SK-N-SH (cell line): ENCODE results near the gene RIN3. TPM values are rescaled to one million over a fixed set of nuclear protein-coding genes. Genes with fewer than 3 reads are reported as not detected.

Experiments
- CTCF ChIA-PET: fragments of 300-600, 350-600 bp; formaldehyde crosslinking; extraction: SDS; loops from one replicate; lab custom pipeline; 2021; lab: Yijun Ruan, JAX
- POLR2A ChIA-PET: fragments of 350-600 bp; sonication (Branson Sonifier 250); formaldehyde crosslinking; extraction: SDS; loops from one replicate; lab custom pipeline; 2020; ENCODE audit warnings: antibody characterized with exemption, inconsistent platforms; lab: Yijun Ruan, JAX
- DNase-seq: peaks from one replicate; pipeline ENCODE4 v3.0.0; 2012
- H2AFZ ChIP-seq: fragments of 200-600 bp; sonication (generic); 2 replicates; pipeline ENCODE4 v1.8.1; 2016; ENCODE audit warnings: antibody characterized with exemption, mild to moderate bottlenecking, low read depth
- H3F3A ChIP-seq: fragments of 200-600 bp; sonication (generic); replicated peaks from 2 replicates; pipeline ENCODE3; 2016; ENCODE audit warnings: antibody characterized with exemption, mild to moderate bottlenecking; ENCODE audit not compliant: insufficient read depth
- H3K27ac ChIP-seq, 2 experiments: fragments of 200-500 bp in 1 of 2; fragments of 200-600 bp in 1 of 2; sonication (Bioruptor generic) in 1 of 2; sonication (generic), shearing (Covaris generic) in 1 of 2; 2 replicates each; pipeline versions ENCODE4 v1.5.1 to v1.6.1; 2014 to 2016; ENCODE audit warnings: low read depth in 2 of 2, inconsistent platforms in 1 of 2, low read length in 1 of 2, mild to moderate bottlenecking in 1 of 2, mixed read lengths in 1 of 2
- H3K27me3 ChIP-seq: fragments of 200-600 bp; sonication (generic), shearing (Covaris generic); 2 replicates; pipeline ENCODE4 v1.6.1; 2016; ENCODE audit warnings: mixed run types; ENCODE audit not compliant: insufficient read depth
- H3K36me3 ChIP-seq, 2 experiments: fragments of 200-500 bp in 1 of 2; fragments of 200-600 bp in 1 of 2; sonication (Bioruptor generic) in 1 of 2; sonication (generic) in 1 of 2; replicated peaks in 1 of 2; 2 replicates each; pipeline versions ENCODE3 to v1.5.1; 2014 to 2016; ENCODE audit warnings: low read length in 1 of 2, mild to moderate bottlenecking in 1 of 2; ENCODE audit not compliant: insufficient read depth in 2 of 2, control insufficient read depth in 1 of 2
- H3K4me1 ChIP-seq, 2 experiments: fragments of 200-500 bp in 1 of 2; fragments of 200-600 bp in 1 of 2; sonication (Bioruptor generic) in 1 of 2; sonication (generic), shearing (Covaris generic) in 1 of 2; 2 replicates each; pipeline versions ENCODE4 v1.5.1 to v1.6.1; 2014 to 2016; ENCODE audit warnings: low read depth in 1 of 2, low read length in 1 of 2, mixed run types in 1 of 2; ENCODE audit not compliant: insufficient read depth in 2 of 2, control insufficient read depth in 1 of 2
- H3K4me2 ChIP-seq: fragments of 200-600 bp; sonication (generic), shearing (Covaris generic); 2 replicates; pipeline ENCODE4 v1.6.1; 2017; ENCODE audit warnings: mixed run types
- H3K4me3 ChIP-seq, 2 experiments: fragments of 200-500 bp in 1 of 2; fragments of 200-600 bp in 1 of 2; sonication (Bioruptor generic) in 1 of 2; sonication (generic), shearing (Covaris generic) in 1 of 2; 2 replicates each; pipeline versions ENCODE4 v1.5.1 to v1.8.1; 2014 to 2016; ENCODE audit warnings: low read depth in 2 of 2, inconsistent platforms in 1 of 2, low read length in 1 of 2, mild to moderate bottlenecking in 1 of 2, mixed read lengths in 1 of 2, moderate library complexity in 1 of 2
- H3K79me2 ChIP-seq: fragments of 200-600 bp; sonication (generic); 2 replicates; pipeline ENCODE4 v1.8.1; 2017; ENCODE audit warnings: mild to moderate bottlenecking; ENCODE audit not compliant: insufficient read depth
- H3K9ac ChIP-seq: fragments of 200-600 bp; sonication (generic); 2 replicates; pipeline ENCODE4 v1.6.1; 2017; ENCODE audit warnings: mixed run types
- H3K9me2 ChIP-seq: fragments of 200-600 bp; sonication (generic); 2 replicates; pipeline ENCODE4 v1.6.1; 2017; ENCODE audit warnings: mixed run types
- H3K9me3 ChIP-seq: fragments of 200-600 bp; sonication (generic); 2 replicates; pipeline ENCODE4 v1.6.1; 2017; ENCODE audit warnings: mixed run types, mild to moderate bottlenecking, moderate library complexity
- H4K20me1 ChIP-seq: fragments of 200-600 bp; sonication (generic); 2 replicates; pipeline ENCODE4 v1.6.1; 2017; ENCODE audit warnings: mild to moderate bottlenecking, mixed run types; ENCODE audit not compliant: insufficient read depth
- CHD2 ChIP-seq: fragments of 150-350 bp; IDR thresholded peaks from 2 replicates; pipeline ENCODE4 v1.6.1; 2018; ENCODE audit warnings: low read length; ENCODE audit not compliant: partially characterized antibody
- CTCF ChIP-seq: fragments of 200-600 bp; sonication (generic); IDR thresholded peaks from 2 replicates; pipeline ENCODE4 v1.6.1; 2017; ENCODE audit warnings: antibody characterized with exemption, mild to moderate bottlenecking, moderate library complexity
- ELF1 ChIP-seq: IDR thresholded peaks from 2 replicates; pipeline ENCODE4 v1.4.0; 2012
- EP300 ChIP-seq, 2 experiments: IDR thresholded peaks; 2 replicates each; pipeline versions ENCODE4 v1.4.0 to v1.6.1; 2012; ENCODE audit warnings: borderline replicate concordance in 1 of 2, low read depth in 1 of 2, low read length in 1 of 2
- EZH2phosphoT487 ChIP-seq: fragments of 200-600 bp; sonication (generic); IDR thresholded peaks from 2 replicates; pipeline ENCODE4 v1.6.1; 2017; ENCODE audit warnings: low read depth, mixed run types, mild to moderate bottlenecking, antibody characterized with exemption, moderate library complexity, borderline replicate concordance
- FOSL2 ChIP-seq: IDR thresholded peaks from 2 replicates; pipeline ENCODE4 v1.4.0; 2012; ENCODE audit warnings: low read depth, mild to moderate bottlenecking, moderate library complexity, borderline replicate concordance
- GATA2 ChIP-seq: sonication (generic); formaldehyde crosslinking; IDR thresholded peaks from 2 replicates; pipeline ENCODE4 v1.5.0; 2020; ENCODE audit warnings: mild to moderate bottlenecking, missing genetic modification reagents
- IRF3 ChIP-seq: fragments of 150-350 bp; IDR thresholded peaks from 2 replicates; pipeline ENCODE4 v1.6.1; 2016; ENCODE audit warnings: mild to moderate bottlenecking, low read depth, low read length
- MXI1 ChIP-seq: IDR thresholded peaks from 2 replicates; pipeline ENCODE4 v1.6.1; 2012; ENCODE audit warnings: mild to moderate bottlenecking, low read depth, low read length, improper control_type of control experiment
- NFIC ChIP-seq: IDR thresholded peaks from 2 replicates; pipeline ENCODE4 v1.4.0; 2012; ENCODE audit warnings: borderline replicate concordance
- PBX3 ChIP-seq: IDR thresholded peaks from 2 replicates; pipeline ENCODE4; 2012
- RCOR1 ChIP-seq: fragments of 150-350 bp; IDR thresholded peaks from 2 replicates; pipeline ENCODE4 v1.6.1; 2017; ENCODE audit warnings: antibody characterized with exemption, low read length
- SMC3 ChIP-seq: IDR thresholded peaks from 2 replicates; pipeline ENCODE4 v1.6.1; 2012; ENCODE audit warnings: low read depth, low read length, improper control_type of control experiment
- WGBS: methylation state at CpG from one replicate; pipeline ENCODE4 v1.1.6; 2017; ENCODE audit warnings: low lambda C conversion rate; 5-methylcytosine and 5-hydroxymethylcytosine counted together
- polyA plus RNA-seq, 3 experiments: library from polyadenylated mRNA; depleted of rRNA; stranded (reverse); fragments of >200 nt; gene quantifications; 2 replicates each; pipeline ENCODE4 v1.2.3, GENCODE V29; 2012
- TF ChIP-seq, protein P1 (sequence below): fragments of 150-350 bp; IDR thresholded peaks from 2 replicates; pipeline ENCODE4 v1.6.1; 2017; ENCODE audit warnings: antibody characterized with exemption, low read length, low read depth, borderline replicate concordance
- TF ChIP-seq, protein P2 (sequence below): IDR thresholded peaks from 2 replicates; pipeline ENCODE4 v1.4.0; 2012; ENCODE audit warnings: low read depth, borderline replicate concordance

The RIN3 gene
- polyA plus RNA-seq, 1 of the 3 experiments (the other 2 are of a cell fraction), result 12.4 TPM

DNA sequence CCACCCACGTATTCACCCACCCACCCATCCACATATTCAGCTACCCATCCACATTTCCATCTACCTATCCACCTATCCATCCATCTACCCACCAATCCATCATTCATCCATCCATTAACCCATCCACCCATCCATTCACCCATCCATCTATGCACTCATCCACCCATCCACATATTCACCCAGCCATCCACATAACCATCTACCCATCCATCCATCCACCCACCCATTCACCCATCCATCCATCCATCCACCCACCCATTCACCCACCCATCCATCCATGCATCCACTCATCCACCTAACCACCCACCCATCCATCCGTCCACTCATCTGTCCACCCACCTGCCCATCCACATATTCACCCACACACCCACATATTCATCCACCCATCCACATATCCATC, 164.4 kb downstream of the RIN3 start:
- ChIA-PET POLR2A (no interaction called here), CTCF (interaction anchor here (2.9 kb wide), 1 partner anchor 9 kb away, joined by 25 read pairs; no protein-coding TSS in a partner anchor)
- H3K9me2 ChIP-seq, result no peaks in the 10 kb centered on the region
- H3K27me3 ChIP-seq, result no peaks in the 10 kb centered on the region
- no peak overlapping the region for H3K4me3 ChIP-seq
- no peak overlapping the region for H3K4me2 ChIP-seq
- WGBS, result 62% methylated on average over 2 of the region's 2 CpGs
- H3K4me1 ChIP-seq, result no peaks in the 10 kb centered on the region
- peaks cover 0 to 2% of the 10 kb centered on the region in 2 experiments for H3K36me3 ChIP-seq
- H4K20me1 ChIP-seq, result no peaks in the 10 kb centered on the region
- no peak overlapping the region for H3K27ac ChIP-seq
- no peaks in the 10 kb centered on the region for H3K79me2 ChIP-seq
- H3K9me3 ChIP-seq, result no peaks in the 10 kb centered on the region
- H2AFZ ChIP-seq, result no peak overlapping the region
- H3F3A ChIP-seq, result no peaks in the 10 kb centered on the region
- H3K9ac ChIP-seq, result no peak overlapping the region
- no peak for DNase-seq
- no peak for TF ChIP-seq SMC3
- TF ChIP-seq RCOR1, result no peak
- no peak for TF ChIP-seq FOSL2
- TF ChIP-seq EZH2phosphoT487, result no peak
- no peak for TF ChIP-seq CTCF
- TF ChIP-seq, protein P1, sequence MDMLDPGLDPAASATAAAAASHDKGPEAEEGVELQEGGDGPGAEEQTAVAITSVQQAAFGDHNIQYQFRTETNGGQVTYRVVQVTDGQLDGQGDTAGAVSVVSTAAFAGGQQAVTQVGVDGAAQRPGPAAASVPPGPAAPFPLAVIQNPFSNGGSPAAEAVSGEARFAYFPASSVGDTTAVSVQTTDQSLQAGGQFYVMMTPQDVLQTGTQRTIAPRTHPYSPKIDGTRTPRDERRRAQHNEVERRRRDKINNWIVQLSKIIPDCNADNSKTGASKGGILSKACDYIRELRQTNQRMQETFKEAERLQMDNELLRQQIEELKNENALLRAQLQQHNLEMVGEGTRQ, result no peak
- no peak for TF ChIP-seq PBX3
- no peak for TF ChIP-seq EP300 (IDR thresholded peaks at IDR 0.05; ENCODE audit: borderline replicate concordance in 1 of 2, low read depth in 1 of 2, low read length in 1 of 2)
- TF ChIP-seq, protein P2, sequence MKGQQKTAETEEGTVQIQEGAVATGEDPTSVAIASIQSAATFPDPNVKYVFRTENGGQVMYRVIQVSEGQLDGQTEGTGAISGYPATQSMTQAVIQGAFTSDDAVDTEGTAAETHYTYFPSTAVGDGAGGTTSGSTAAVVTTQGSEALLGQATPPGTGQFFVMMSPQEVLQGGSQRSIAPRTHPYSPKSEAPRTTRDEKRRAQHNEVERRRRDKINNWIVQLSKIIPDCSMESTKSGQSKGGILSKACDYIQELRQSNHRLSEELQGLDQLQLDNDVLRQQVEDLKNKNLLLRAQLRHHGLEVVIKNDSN, result no peak
- no peak for TF ChIP-seq GATA2 (CRISPR knock-in tag)
- no peak for TF ChIP-seq IRF3
- TF ChIP-seq NFIC, result no peak
- no peak for TF ChIP-seq ELF1
- no peak for TF ChIP-seq MXI1
- no peak for TF ChIP-seq CHD2
